Psoas muscle (tissue), 8 donors: ENCODE data around the gene ME1. TPM values are rescaled to one million over a fixed set of nuclear protein-coding genes. Genes with fewer than 3 reads are reported as not detected.

Experiments used
- ATAC-seq, 4 donors: fragments of 200-7000 bp; cut with Tn5 transposase; one replicate each; pipeline ENCODE4 v1.9.1; 2020; ENCODE audit warnings: moderate library complexity in 3 of 4, mild to moderate bottlenecking in 2 of 4
- DNase-seq, 2 donors: peaks; one replicate each; pipeline ENCODE4 v3.0.0-alpha.2; 2020
- H3K27ac ChIP-seq: fragments of 200-600 bp; one replicate; pipeline ENCODE4 v1.8.0; 2022
- H3K27me3 ChIP-seq, 3 donors: fragments of 200-600 bp in 1 of 3; one replicate each; pipeline versions ENCODE4 v1.6.1 to v1.8.0; 2013 to 2022; ENCODE audit warnings: low read length in 2 of 3, mild to moderate bottlenecking in 2 of 3, moderate library complexity in 1 of 3; ENCODE audit not compliant: insufficient read depth in 3 of 3
- H3K36me3 ChIP-seq, 2 donors: fragments of 200-600 bp in 1 of 2; one replicate each; pipeline versions ENCODE4 v1.6.1 to v1.8.0; 2013 to 2022; ENCODE audit warnings: low read depth in 1 of 2, mild to moderate bottlenecking in 1 of 2, moderate library complexity in 1 of 2; ENCODE audit not compliant: insufficient read depth in 1 of 2
- H3K4me1 ChIP-seq: fragments of 200-600 bp; one replicate; pipeline ENCODE4 v1.8.0; 2022
- H3K4me3 ChIP-seq: fragments of 200-600 bp; one replicate; pipeline ENCODE4 v1.8.0; 2022; ENCODE audit warnings: mild to moderate bottlenecking
- H3K9me3 ChIP-seq: fragments of 200-600 bp; one replicate; pipeline ENCODE4 v1.8.0; 2022
- WGBS, 3 donors: extraction: QIAGEN DNeasy Blood & Tissue Kit; methylation state at CpG; one replicate each; pipeline versions ENCODE4 v1.1.6 to v1.1.7; 2013; 5-methylcytosine and 5-hydroxymethylcytosine counted together
- intact Hi-C, 2 donors: fragments of 100-400 bp; cut with DNase I; formaldehyde crosslinking; loops; one replicate each; pipeline versions ENCODE4 v1.11.0 to v1.14.2; 2022
- polyA plus RNA-seq, 3 donors: library from polyadenylated mRNA; stranded (reverse); fragments of 200-250 nt; gene quantifications; one replicate each; pipeline ENCODE4 v1.2.3, GENCODE V29; 2013
- total RNA-seq, 4 donors: library from RNA; stranded (reverse); fragmentation: NEBNext Ultra II Directional in 2 of 4; extraction: Animal tissue kit (Norgen Biotek cat#: 25700) in 2 of 4; gene quantifications; one replicate each; pipeline versions ENCODE4 v1.2.1 to v1.2.4, GENCODE V29; 2021 to 2023
- TF ChIP-seq, protein P1 (sequence below): fragments of 200-600 bp; IDR thresholded peaks from one replicate; pipeline ENCODE4 v1.8.0; 2022; ENCODE audit warnings: antibody characterized with exemption
- donor health status: healthy with polysubstance abuse.
- donor health status: DM: no; HTN: no; CAD: no; lungs with moderate emphysema.
- donor health status: Bipolar disorder and iron deficiency.
- donor health status: healthy.
- donor health status: DM: yes; HTN: yes; CAD: no.
- donor health status: DM: no; HTN: no; CAD: no.
- donor health status: DM: no; HTN: no; CAD: no.
- donor health status: DM: yes; HTN: yes; CAD: no.

Gene ME1
- total and polyA plus RNA-seq, 7 donors: 13.5 to 52.2 (median 33.2) TPM

DNA sequence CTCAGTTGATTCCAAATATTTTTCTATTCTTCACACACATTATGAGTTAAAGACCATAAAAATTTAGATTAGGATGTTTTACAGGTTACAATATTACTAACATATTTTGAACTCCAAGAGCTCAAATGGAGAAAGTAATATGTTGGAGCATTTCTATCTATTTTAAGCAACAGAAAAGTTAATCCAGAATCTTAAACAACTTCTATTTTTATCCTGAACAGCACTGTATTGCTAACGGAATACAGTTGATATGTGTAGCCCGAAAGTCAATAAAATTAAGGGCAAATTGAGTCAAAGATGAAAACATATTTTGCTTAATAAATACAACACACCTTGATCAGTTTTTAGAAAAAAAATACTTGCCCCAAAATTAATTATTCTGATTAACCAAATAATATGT is 97.4 kb downstream of the ME1 start:
- Histone ChIP-seq H3K9me3 (no peaks in the 10 kb centered on the region), H3K27ac (no peak overlapping the region), H3K36me3 (no peaks in the 10 kb centered on the region), H3K4me3 (peak overlapping the region; percentile 1), H3K27me3 (no peaks in the 10 kb centered on the region), H3K4me1 (peaks cover 7% of the 10 kb centered on the region)
- DNase-seq (no peak), ATAC-seq (peak in 2 of 4 donors; percentile 51 to 77)
- WGBS, 3 donors: 25 to 45% (median 30%) methylated on average over 2 of the region's 2 CpGs
- TF ChIP-seq, protein P1, sequence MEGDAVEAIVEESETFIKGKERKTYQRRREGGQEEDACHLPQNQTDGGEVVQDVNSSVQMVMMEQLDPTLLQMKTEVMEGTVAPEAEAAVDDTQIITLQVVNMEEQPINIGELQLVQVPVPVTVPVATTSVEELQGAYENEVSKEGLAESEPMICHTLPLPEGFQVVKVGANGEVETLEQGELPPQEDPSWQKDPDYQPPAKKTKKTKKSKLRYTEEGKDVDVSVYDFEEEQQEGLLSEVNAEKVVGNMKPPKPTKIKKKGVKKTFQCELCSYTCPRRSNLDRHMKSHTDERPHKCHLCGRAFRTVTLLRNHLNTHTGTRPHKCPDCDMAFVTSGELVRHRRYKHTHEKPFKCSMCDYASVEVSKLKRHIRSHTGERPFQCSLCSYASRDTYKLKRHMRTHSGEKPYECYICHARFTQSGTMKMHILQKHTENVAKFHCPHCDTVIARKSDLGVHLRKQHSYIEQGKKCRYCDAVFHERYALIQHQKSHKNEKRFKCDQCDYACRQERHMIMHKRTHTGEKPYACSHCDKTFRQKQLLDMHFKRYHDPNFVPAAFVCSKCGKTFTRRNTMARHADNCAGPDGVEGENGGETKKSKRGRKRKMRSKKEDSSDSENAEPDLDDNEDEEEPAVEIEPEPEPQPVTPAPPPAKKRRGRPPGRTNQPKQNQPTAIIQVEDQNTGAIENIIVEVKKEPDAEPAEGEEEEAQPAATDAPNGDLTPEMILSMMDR: no peak
- intact Hi-C loops: no loop called here

DNA sequence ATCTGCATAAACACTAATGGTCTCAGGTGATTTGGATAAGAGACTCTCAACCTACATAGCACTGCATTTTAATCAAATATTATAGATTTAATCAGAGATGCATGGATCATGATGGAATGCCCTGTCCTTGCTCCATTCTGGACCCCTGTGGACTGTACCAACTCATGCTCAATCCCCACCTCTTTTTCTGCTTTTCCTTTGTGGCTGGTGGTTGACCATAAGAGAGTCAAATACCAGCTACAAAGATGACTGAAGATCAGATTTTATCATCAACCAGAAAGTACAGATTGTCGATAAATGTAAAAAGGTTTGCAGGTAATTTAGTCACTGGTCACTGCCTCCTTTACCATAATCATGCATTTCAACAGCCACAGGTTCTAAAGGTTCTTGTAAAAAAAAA is 116.2 kb downstream of the ME1 start:
- no peaks in the 10 kb centered on the region for H3K9me3 ChIP-seq
- WGBS, 3 donors: 95 to 97% (median 96%) methylated on average over 1 of the region's 1 CpG
- TF ChIP-seq, protein P1: no peak
- DNase-seq: no peak
- H3K36me3 ChIP-seq: peaks cover 0 to 19% of the 10 kb centered on the region in 2 donors
- intact Hi-C loops: no loop called here
- H3K4me1 ChIP-seq: no peaks in the 10 kb centered on the region
- no peak overlapping the region for H3K27ac ChIP-seq
- no peak for ATAC-seq
- no peaks in the 10 kb centered on the region for H3K27me3 ChIP-seq
- H3K4me3 ChIP-seq: no peak overlapping the region

DNA sequence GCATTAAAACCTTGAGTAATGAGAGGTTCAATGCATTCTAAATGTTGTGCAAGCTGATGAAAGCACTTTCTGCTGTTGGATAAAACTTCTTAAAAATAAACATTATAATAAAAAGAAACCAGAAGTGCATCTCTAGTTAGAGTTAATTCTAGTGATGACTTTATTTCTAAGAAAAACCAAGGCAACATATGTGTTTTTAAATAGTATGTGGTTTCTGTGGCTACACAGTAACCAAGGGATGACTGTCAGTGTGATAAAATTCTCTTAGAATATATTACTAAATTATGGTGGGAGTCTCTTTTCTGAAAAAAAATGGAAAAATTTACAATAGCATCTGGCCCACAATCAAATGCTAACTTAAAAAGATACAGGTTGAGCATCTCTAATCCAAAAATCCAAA is 117.0 kb downstream of the ME1 start:
- Histone ChIP-seq H3K27me3 (no peaks in the 10 kb centered on the region), H3K4me3 (no peak overlapping the region), H3K36me3 (peaks cover 0 to 19% of the 10 kb centered on the region in 2 donors), H3K9me3 (no peaks in the 10 kb centered on the region), H3K27ac (no peak overlapping the region), H3K4me1 (no peaks in the 10 kb centered on the region)
- TF ChIP-seq, protein P1: no peak
- intact Hi-C loops: no loop called here
- no peak for ATAC-seq
- no peak for DNase-seq

DNA sequence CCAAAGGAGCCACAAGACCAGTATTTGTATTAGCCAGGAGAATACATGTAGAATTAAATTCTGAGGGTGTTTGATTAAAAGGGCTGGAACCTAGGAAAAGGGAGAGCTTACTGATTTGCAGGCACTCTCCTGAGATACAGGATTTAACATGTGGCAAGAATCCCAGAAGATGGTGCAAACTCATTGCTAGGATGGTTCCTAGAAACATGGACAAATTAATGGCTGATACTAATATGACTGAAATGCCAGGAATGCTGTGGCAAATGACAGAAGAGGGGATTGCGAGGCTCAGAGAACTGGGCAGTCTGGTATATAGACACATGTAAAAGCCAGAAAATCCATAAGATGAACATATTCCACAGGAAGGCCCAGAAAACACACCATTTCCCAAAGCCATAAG is 119.6 kb downstream of the ME1 start:
- intact Hi-C loops: no loop called here
- Histone ChIP-seq H3K4me3 (no peak overlapping the region), H3K9me3 (no peaks in the 10 kb centered on the region), H3K4me1 (no peaks in the 10 kb centered on the region), H3K36me3 (peaks cover 0 to 19% of the 10 kb centered on the region in 2 donors), H3K27me3 (no peaks in the 10 kb centered on the region), H3K27ac (no peak overlapping the region)
- DNase-seq: no peak
- no peak for ATAC-seq
- 87 to 97% (median 96%) methylated on average over 1 of the region's 1 CpG for WGBS, 3 donors
- TF ChIP-seq, protein P1: no peak

DNA sequence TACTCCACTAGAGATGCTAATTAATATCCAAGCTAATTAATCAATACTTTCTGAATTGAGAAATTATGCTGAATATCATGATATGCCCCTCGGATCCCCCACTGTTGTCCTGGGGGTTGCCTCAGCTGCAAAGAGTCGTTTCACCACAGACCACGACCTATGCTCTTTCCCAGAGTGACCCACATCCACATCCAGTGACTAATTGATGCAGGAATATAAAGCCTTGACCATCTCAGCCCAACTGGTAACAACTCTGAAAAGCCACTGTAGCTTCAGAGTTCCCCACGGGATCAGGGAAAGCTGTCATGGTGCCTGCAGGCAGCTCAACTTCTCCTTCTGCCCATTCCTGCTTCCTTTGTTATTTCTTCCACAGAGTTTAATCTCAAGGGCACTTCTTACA is 120.8 kb downstream of the ME1 start:
- H3K9me3 ChIP-seq: no peaks in the 10 kb centered on the region
- 78 to 82% (median 80%) methylated on average over 4 of the region's 4 CpGs for WGBS, 3 donors
- H3K4me1 ChIP-seq: no peaks in the 10 kb centered on the region
- H3K4me3 ChIP-seq: no peak overlapping the region
- H3K36me3 ChIP-seq: peaks cover 0 to 19% of the 10 kb centered on the region in 2 donors
- H3K27ac ChIP-seq: no peak overlapping the region
- H3K27me3 ChIP-seq: no peaks in the 10 kb centered on the region
- ATAC-seq (no peak), DNase-seq (no peak)
- intact Hi-C loops: no loop called here
- TF ChIP-seq, protein P1: no peak
